Colon (tissue), 2 donors: Measurements from ENCODE around the gene PACS1.

ENCODE experiments used
- FAIRE-seq: peaks from 2 replicates; lab custom pipeline; 2012; peaks lifted over from hg19 to GRCh38; lab: Jason Lieb, UNC
- donor health status: control.
- donor health status: control.

The PACS1 gene

DNA sequence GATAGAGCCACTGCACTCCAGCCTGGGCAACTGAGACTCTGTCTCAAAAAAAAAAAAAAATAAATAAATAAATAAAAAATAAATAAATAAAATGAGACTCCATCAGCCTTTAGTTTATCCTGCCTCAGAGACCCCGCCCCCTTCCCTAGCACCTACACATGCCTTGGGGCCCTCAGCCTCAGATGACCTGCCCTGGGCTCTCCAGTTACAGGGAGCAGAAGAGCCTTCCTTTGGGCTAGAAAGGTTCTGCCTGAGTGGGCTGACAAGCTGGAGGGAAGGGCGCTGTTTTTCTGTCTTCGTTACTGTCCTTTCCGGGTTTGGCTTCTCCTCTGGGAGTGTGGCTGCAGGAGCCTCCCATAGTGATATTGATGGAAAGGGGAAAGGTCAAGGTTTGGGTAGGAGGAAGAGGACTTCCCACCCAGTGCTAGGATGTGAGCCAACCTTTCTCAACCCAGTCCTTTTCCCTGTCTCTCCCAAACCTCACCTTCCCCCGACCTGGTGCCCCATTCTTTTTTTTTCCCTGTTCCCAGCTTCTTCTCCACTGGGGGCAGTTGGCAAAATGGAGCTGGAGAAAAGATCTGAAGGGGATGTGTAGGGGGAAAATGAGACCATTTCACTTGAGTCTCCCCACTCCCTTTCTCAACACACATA lies 19.4 kb upstream of the PACS1 start:
- no peak for FAIRE-seq

DNA sequence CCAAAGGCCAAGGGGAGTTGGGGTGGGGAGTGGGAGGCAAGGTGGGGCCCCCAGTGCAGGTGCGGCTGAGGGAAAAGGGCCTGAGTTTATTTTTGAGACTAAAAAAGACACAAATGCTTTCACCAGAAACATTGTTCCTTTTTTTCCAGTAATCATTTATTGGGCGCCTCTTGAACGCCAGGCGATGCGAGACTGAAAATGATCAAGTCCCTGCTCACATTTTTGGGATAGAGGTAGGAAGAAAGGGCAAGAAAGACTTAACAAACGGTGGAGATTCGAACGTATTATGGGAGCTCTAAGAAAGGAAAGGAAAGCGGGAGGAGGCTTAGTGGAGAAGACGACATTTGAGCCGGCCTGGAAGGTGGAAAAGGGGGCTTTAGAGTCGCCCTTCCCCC lies 18.7 kb upstream of the PACS1 start:
- no peak for FAIRE-seq

DNA sequence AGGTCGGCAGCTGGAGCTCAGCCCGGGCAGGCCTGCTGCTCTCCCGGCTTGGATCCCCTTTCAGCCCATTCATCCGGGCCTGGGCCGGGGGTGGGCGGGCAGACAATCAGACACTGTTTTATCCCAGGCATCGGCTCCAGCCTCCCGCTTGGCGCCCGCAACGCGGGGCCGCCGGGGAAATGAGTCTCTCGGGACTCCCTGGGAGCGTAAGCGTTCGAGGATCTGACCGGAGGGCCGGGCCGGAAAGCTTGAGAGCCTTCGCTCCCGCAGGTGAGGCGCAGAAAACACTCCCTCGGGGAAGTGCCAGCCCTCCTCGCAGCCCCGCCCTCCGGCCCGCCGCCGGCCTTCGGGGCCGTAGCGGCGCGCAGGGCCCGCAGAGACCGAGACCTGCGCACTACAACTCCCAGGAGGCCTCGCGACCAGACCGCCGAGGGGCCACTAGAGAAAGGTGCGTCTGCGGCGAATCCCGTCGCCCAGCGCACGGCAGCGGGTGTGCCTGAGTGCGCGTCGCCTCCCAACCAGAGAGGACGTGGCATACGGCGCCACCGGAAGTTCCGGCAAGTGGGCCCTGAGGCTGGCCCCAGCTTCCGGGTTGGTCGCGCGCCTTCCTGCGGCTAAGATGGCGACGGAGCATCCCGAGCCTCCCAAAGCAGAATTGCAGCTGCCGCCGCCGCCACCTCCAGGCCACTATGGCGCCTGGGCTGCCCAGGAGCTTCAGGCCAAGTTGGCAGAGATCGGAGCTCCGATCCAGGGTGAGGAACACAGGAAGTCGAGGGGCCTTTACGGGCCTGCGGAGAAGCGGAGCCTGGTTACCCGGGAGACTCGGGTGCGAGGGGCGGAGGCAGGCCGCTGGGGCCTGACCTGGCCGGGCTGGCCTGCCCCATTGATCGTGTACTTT lies 18.1 kb upstream of the PACS1 start, which contains the start of gene SF3B2:
Gene SF3B2 (plus strand): TSS at position 599 of the 898 bp plus-strand sequence. CDS start 21 bp downstream, at position 620.
- FAIRE-seq, result no peak

DNA sequence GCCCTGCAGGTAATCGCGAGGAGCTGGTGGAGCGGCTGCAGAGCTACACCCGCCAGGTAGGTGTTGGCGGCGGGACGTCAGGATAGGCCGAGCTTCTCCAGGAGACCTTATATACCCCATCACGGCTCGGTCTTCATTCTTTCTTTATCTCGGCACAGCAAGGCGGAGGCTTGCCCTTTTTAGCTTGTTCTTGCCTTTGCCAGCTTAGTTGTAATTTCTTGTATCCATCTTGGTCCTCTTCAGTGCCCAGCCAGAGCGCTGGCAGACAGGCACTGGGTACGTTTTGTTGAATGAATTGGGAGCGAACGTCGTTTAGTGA lies 17.4 kb upstream of the PACS1 start:
- no peak for FAIRE-seq

DNA sequence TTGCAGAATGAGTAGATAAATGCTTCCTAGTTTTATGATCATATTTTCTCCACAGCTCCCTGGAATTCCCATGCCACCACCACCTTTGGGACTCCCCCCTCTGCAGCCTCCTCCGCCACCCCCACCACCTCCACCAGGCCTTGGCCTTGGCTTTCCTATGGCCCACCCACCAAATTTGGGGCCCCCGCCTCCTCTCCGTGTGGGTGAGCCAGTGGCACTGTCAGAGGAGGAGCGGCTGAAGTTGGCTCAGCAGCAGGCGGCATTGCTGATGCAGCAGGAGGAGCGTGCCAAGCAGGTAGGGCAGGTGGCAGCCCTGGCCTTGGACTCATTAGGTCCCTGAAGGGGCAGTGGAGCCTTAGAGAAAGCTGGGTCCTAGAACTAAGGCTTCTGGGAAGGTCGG lies 15.1 kb upstream of the PACS1 start:
- FAIRE-seq, result no peak

DNA sequence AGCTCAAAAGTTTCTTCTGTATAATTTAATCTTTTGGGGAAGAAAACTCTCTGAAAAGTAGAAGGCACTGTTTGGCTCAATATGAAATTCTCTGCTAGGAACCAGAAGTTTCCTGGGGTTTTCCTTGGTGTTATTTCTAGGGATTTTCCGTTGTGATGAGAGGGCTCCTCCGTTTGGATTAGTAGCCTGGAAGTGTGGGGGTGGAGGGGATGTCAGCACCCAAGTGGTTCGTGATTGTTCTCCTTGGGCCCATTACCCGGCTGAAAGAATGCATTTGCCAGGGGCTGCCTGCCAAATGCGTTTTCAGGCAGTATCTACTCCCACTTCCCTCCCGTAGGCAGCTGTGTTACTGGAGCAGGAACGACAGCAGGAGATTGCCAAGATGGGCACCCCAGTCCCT lies 13.6 kb upstream of the PACS1 start:
- FAIRE-seq, result no peak

DNA sequence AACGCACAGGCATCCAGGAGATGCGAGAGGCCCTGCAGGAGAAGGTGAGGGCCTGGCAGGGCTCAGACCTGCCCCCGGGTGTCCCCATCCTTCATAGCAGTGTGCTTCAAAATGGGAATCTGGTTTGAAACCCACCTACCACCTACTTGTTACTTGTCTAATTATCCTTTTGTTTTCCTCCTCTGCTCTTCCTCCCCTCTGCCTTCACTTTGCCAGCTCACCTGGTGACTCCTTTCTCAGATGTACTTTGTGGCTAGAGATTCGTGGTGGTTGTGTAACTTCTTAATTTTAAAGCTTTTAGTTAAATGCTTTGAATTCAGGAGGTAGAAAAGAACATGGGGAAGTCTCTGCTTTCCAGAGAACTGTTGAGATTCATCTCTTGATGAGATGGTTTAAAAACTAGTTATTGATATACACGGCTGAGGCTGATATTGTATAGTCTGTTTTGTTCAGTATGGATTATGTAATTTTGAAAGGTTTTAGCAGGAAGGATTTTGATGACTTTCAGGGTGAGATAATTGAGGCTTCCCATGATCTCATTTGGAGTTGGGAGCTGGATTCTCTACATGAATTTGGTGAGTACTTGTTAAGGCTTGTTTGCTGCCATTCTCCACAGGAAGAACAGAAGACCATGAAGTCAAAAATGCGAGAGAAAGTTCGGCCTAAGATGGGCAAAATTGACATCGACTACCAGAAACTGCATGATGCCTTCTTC lies 9.9 kb upstream of the PACS1 start:
- no peak for FAIRE-seq

DNA sequence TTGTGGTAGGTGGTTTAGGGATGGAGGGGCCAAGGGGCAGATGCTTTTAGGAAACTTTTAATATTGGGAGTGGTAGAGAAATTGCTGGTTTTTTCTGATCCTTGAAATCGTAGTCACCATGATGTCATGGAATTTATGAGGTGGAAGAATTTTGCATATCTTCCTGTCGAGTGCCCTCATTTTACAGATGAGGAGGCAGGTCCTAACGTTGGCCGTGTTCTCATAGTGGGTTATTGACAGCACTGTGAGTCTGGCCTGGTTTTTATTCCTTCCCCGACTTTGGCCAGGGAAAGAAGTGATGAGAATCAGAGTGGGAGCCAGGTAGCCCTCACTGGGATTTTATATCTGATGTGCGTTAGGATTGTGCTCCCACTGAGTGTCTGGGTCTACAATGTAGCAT lies 8.8 kb upstream of the PACS1 start:
- FAIRE-seq, result no peak

DNA sequence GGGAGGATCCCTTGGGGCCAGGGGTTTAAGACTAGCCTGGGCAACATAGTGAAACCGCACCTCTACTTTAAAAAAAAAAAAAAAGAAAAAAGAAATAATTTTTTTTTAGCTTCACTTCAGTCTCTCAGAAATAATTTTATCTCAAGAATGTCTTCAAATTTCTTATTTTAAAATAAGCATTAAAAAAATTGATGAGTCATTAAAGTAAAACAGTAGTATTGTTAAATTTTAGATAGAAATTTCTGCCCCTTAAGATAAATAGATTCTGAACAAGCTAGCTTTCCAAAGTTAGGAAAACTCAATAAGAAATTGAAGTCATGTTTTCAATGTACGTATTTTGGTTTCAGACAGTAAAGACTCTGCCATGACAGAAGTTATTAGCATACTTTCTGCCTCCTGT lies 7.7 kb upstream of the PACS1 start:
- FAIRE-seq, result no peak

DNA sequence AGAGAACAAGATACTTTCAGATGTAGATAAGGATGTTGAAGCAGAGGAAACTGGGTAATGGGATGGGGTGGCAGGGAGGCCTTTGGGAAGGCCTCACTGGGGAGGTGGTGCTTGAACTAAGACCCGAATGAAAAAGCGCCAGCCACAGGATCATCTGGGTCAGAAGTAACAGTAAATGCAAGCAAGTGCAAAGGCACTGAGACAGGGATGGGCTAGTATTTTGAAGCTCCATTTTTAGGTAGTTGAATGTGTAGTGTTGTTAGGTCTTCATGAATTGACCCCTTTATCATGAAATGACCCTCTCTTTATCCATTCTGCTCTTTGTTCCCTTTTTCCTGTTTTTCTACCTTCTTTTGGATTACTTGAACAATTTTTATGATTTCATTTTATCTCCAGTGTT lies 6.2 kb upstream of the PACS1 start:
- FAIRE-seq, result no peak

DNA sequence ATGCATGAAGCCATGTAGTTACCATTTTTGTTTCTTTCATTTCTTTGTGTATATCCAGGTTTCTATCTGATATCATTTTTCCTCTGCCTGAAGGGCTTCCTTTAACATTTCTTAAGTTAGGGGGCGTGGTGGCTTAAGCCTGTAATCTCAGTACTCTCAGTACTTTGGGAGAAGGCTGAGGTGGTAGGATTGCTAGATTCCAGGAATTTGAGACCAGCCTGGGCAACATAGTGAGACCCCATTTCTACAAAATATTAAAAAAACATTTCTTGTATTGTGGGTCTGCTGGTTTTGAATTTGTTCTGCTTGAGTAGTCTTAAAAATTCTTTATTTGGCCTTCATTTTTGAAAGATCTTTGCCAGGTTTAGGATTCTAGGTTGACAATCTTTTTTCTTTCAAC lies 5.5 kb upstream of the PACS1 start:
- FAIRE-seq, result no peak

DNA sequence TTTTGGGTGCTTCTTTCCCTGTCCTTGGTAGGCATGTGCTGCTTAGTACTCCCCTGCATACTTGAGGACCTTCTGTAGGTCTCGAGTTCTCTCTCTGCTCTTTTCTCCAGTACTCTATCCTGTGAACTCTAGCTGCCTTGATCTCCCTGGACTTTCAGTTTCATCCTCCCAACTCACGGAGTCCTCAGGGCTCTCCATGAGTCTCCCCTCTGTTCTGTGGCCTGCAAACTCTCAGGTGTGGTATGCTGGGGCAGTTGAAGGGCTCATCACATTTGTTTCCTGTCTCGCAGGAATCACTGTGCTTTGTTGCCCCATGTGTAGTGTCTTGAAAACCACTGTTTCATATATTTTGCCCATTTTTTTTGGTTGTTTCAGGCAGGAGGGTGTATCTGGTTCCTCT lies 3.3 kb upstream of the PACS1 start:
- no peak for FAIRE-seq

DNA sequence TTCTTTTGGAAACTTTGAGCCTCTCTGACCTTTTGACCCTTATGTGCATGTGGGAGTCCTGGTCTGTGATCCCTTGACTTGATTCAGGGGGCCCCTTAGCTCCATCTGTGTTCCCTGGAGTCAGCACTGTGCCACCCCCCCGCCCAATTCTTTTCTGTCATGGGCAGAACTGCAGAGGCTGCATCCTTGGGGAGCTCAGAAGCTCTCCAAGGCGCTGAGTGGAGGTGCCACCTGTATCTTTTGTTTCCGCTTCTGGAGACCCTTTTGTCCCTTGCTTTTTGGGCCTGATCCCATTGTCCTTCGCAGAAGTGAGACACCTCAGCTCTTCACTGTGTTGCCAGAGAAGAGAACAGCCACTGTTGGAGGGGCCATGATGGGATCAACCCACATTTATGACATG lies 2.4 kb upstream of the PACS1 start:
- no peak for FAIRE-seq

DNA sequence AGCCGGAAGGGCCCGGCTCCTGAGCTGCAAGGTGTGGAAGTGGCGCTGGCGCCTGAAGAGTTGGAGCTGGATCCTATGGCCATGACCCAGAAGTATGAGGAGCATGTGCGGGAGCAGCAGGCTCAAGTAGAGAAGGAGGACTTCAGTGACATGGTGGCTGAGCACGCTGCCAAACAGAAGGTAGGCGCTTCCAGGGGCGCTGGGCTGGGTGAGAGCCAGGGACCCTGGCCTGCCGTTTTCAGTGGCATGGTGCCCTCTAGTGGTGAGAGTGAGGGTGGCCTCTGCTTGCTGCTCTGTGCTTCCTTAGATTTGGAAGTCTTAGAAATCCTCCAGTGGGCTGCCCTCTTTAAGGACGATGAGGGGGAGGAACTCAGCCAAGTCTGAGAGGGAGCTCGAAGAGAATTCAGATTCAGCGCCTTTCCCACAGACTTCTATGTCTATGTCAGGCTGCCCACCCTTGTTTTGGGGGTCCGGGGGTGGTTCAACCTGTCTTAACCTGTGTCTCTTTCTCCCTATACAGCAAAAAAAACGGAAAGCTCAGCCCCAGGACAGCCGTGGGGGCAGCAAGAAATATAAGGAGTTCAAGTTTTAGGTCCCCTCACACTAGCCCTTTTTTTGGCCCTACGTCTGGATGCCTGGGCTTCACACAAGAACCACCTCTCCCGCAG lies 1.8 kb upstream of the PACS1 start:
- no peak for FAIRE-seq

DNA sequence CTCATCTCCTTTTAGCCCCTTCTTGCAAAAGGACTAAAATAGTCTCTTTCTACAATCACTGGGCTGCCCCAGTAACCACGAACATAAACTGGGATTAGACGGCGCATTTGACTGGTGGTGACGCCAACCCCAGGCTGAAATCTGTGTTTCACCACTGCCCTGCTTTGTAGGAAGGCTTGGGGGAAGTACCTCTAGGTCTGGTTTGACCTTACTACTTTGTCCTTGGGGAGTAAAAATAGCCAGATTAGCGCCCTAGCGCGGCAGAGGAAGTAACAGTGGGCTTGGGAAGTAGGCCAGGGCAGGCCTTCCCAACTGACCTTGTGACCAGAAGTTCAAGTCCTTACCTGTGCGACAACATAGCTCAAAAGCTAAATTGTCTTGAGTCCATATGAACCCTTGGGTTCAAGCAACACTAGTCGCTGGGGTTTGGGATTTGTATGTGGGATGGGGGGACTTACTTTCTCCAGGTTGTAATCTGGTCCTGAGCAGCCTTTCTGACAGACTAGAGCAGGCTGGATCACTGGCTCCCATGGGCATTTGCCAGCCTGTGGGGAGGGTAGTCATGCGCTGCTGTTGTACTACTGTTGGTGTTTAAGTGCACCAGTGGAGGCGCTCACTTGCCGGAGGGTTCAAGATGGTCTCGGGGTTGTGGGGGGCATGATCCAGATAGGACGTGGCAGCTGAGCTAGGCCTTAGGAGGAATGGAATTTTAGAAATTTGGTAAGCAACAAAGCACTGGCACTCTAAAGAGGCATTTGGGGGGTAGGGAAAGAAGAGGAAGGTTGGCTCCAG lies 953 bp upstream of the PACS1 start:
- no peak for FAIRE-seq

DNA sequence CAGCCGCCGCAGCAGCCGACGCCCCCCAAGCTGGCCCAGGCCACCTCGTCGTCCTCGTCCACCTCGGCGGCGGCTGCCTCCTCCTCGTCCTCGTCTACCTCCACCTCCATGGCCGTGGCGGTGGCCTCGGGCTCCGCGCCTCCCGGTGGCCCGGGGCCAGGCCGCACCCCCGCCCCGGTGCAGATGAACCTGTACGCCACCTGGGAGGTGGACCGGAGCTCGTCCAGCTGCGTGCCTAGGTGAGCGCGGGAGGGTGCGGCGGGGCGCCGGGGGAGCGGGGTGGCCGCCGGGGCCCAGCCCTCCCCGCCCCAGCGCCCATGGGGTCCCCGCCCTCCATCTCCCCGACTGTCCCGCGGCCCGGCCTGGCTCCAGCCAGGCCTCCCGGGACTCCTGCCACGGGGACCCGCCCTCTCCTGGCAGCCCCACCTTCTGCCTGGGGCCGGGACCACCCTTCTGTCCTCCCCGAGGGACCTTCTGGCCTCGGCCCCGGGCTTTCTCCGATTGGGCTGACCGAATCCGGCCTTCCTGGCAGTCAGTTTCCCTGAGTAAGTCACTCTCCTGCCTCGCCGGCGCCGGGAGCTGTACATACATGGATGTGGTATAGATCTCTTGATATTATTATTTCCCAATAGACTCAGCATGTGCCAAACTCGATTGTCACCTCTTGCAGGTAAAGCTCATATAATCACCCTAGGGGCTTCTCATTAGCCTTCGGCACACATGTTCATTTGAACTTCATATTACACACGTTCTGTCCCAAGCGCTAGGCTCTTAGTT lies 720 bp downstream of the PACS1 start:
- FAIRE-seq, result no peak

DNA sequence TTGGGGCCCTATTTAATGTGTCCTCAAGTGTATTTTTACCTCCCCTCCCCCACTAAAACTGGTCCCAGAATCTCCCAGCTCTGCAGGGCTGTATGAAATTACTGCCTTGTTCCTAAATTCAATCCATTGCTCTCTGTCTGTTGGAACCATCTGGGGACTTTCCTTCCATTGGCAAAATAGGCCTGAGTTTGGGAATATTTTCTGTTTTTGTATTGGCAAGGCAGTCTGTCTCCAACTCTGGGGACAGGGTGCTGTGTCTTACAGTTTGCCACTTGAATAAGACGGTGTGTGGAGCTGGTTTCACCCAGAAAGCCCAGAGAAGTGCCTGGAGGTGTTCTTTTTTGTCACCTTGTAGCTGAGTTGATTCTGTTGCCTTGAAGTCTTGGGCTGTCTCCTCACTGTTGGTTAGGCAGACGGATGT lies 1.3 kb downstream of the PACS1 start:
- no peak for FAIRE-seq

DNA sequence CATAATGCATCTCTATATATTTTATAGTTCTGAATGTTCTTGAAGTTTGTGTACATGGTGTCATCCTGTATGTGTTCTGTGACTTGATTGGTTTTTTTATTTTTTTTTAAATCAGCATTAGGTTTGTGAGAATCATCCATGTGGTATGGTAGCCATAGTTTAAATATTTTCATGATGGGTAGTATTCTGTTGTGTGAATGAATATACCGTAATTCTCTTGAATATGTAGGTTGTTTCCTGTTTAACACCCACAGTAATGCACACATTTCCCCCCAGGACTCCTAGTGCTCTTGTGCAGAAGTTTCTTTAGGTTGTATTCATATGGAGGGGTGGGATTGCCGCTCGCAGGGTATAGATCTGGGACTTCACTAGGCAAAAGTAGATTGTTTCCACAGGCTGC lies 2.0 kb downstream of the PACS1 start:
- no peak for FAIRE-seq

DNA sequence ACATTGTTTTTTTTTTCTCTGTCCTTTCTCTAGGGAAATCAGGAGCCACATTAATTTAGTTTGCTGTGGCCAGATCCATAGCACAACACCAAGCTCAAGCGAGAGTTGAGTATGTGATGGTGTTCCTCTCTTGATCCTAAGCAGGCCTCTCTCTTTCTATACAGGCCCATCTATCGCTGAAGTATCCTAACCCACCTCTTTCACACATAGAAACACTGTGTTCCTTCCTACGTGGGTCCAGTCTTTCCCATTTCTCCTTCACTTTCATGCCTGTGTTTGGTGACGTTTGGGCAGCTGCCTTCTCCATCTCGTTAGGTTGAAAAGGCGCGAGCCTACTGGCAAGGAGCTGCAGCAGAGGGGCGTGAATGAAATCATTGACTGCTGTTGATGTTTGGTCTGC lies 2.4 kb downstream of the PACS1 start:
- no peak for FAIRE-seq

DNA sequence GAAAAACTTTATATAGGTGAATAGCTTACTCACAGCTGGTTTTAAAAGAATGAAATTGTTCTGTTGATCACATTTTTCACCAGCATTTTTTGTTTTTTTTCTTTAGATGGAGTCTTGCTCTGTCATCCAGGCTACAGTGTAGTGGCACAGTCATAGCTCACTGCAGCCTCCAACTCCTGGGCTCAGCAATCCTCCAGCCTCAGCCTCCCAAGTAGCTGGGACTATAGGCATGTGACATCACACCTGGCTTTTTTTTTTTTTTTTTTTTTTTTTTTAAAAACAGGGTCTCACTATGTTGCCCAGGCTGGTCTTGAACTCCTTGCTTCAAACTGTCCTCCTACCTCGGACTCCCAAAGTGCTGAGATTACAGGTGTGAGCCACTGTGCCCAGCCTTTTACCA lies 3.6 kb downstream of the PACS1 start:
- FAIRE-seq, result no peak

DNA sequence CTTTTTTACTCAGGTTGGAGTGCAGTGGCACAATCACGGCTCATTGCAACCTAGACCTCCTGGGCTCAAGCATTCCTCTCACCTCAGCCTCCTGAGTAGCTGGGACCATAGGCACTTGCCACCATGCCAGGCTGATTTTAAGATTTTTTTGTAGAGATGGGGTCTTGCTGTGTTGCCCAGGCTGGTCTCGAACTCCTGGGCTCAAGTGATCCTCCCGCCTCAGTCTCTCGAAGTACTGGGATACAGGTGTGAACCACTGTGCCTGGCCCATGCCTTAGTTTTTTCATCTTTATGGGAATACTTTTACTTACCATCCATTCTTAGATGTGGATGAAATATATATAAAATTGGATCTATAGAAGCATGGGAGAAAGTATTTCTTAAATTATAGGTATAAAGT lies 5.2 kb downstream of the PACS1 start:
- no peak for FAIRE-seq
